HG02981 (cell line): ENCODE results near the gene SULT1A1.
"Not testable (repeated sequence)": the region's sequence is repeated elsewhere in the genome, so short reads cannot be mapped to it uniquely, and the experiment has no call there.

Experiments
- ATAC-seq: cut with Tn5 transposase; IDR thresholded peaks from one replicate; pipeline ENCODE4 v1.9.1; 2021; ENCODE audit warnings: mild to moderate bottlenecking, moderate library complexity; ENCODE audit not compliant: unreplicated experiment

Gene SULT1A1

GRCh38 chr16:28592511-28592910 lies 17.3 kb downstream of the SULT1A1 start:
- ATAC-seq = no peak

DNA sequence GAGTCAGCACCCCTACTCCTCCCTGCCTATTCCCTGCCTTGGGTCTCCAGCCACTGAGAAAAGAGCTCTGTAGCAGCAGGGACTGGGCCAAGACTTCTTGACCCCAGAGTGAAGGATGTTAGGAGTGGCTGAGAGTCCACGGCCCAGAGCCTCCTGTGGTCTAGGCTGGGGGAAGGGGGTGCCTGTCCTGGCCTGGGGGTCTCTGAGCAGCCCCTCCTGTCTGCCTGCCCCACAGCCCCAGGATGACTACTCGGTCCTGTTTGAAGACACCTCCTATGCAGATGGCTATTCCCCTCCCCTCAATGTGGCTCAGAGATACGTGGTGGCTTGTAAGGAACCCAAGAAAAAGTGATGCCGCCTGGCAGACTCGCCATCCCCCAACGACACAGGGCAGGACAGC lies 18.5 kb downstream of the SULT1A1 start:
- no peak for ATAC-seq

GRCh38 chr16:28590384-28591340 lies 19.2 kb downstream of the SULT1A1 start:
- no peak for ATAC-seq

DNA sequence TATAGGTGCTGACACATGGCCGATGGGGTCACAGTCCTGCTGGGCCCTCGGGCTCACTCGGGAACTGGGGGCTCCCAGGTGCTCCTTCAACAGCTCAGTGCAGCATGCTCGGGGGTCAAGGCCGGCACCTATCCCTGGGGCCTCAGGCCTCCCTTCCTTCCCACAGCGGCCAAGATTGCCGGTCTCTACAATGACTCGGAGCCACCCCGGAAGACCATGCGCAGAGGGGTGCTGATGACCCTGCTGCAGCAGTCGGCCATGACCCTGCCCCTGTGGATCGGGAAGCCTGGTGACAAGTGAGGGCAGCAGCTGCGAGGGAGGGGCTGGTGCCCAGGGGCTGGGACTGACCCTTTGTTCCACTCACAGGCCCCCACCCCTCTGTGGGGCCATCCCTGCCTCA lies 19.9 kb downstream of the SULT1A1 start:
- ATAC-seq = no peak

DNA sequence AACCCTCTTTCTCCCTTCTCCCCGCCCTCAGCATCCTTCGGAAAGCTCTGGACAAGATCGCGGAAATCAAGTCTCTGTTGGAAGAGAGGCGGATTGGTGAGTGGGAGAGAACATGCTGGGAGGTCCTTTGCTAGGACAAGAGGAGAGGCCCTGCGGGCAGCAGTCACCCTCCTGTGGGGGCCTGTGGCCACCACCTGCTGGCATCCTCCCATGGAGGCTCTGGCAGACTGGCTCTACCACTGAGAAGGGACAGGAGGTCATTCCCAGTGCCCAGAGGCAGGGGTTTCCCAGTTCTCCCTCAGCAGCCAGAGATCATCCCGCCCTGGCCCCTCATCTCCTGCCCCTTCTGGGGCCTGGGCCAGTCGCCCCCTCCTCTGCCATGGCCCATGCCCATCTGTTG lies 20.8 kb downstream of the SULT1A1 start:
- ATAC-seq = no peak

DNA sequence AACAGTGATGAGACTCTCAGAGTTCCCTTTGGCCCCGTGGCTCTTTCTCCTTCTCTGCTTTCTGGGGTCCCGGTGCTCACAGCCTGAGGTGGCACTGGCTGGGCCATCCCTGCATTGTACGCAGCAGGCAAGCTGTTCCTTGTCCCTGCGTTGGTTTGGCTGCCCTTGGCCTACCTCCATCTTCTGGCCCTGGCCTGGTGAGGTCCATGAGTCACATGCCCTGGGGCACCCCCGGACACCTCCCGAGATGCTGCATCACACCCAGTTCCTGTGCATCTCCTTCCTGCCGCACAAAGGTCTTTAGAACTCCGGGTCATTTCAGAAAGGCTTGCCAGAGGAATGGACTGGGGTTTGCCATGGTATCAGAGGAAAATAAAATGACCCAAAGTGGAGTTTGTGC lies 22.5 kb downstream of the SULT1A1 start:
- ATAC-seq = no peak

- no peak for ATAC-seq
Observed at GRCh38 chr16:28586466-28586865, 23.4 kb downstream of the SULT1A1 start.

- no peak for ATAC-seq
Observed at GRCh38 chr16:28585674-28586073, 24.2 kb downstream of the SULT1A1 start.

DNA sequence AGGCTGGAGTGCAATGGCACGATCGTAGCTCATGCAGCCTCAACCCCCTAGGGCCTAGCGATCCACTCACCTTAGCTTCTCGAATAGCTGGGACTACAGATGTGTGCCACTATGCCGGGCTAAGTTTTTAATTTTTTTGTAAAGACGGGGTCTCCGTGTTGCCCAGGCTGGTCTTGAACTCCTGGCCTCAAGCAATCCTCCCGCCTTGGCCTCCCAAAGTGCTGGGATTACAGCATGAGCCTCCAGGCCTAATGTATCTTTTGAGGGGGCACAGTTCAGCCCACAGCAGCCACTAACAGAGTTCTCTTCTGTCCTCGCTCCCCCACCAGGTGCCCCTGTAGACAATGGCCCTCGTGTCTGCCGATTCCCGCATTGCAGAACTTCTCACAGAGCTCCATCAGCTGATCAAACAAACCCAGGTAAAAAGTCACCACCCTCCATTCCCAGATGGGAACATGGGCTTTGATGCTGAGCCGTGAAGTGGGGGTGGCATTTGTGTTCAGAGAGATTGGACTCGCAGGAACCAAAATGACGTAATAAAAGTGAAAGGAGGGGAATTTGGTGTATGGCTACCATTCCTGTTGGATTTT lies 29.0 kb downstream of the SULT1A1 start:
- no peak for ATAC-seq

DNA sequence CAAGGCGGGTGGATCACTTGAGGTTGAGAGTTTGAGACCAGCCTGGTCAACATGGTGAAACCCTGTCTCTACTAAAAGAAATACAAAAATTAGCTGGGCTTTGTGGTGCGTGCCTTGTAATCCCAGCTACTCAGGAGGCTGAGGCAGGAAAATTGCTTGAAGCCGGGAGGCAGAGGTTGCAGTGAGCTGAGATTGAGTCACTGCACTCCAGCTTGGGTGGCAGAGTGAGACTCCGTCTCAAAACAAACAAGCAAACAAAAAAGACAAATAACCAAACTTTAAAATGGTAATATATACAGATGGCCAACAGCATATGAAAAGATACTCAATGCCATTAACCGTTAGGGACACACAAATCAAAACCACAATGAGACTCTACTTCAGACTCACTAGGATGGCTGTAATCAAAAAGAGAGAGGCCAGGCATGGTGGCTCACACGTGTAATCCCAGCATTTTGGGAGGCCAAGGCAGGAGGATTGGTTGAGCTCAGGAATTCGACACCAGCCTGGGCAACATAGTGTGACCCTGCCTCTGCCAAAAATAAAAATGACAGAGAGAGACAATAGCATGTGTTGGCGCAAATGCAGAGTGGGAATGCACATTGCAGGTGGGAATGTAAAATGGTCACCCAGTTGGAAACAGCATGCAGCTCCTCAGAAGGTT lies 34.3 kb downstream of the SULT1A1 start:
- no peak for ATAC-seq

DNA sequence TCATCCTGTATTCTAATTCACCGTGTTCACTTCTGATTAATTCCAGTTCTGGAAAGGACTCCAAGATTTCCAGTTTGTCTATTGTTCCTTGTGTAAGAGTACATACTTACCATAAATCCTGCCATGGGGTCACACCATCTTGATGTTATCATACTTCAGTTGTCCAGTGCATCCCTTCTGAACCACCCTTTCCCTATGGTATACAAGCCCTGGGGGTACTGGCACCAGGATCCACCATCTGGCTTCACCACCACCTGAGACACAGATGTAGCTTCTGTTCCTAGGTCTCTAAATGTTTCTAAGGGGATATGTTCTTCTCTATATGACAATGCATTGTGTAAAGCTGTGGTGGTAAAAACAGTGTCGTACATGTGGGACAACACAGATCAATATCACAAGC lies 34.9 kb downstream of the SULT1A1 start:
- no peak for ATAC-seq

DNA sequence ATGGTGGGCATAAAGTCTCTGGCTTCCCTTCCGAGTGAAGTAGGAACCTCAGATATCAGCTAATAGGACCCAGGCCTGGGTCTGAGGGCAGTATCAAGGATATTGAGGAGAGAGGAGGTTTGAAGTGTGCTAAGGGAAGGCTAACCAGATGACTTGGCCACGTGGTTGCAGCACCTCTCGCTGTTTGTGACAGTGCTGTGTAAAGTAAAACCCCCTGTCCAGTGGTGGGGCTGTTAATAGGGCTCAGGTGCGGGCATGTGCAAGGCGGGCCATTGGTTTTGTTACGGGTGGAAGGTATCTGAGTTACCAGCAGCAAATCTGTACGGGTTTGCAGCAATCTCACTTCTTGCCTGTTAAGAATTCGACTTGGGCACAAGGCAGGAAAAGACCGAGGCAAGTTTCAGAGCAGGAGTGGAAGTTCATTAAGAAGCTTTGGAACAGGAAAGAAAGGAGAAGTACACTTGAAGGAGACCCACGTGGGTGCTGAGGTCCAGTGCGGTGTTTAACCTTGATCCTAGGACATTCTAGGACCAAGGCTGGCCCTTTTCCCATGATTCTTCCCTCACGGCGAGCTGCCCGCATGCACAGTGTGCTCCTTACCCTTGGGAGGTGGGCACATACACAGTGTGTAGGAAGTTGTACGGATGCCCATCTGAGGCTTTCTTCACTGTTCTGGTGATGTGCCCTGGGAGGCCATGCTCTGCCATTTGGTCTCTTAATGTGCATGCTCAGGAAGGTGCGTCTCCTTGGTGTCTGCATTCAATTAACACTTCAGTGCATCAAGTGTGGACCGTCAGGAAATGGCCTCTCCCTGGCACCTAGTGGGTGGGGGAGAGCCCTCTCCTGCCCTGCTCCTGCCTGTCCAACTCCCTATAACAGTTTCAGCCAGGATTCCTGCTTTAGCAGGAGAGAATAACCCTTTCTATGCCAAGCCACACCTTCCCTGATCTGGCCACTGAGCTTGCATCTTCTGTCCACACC lies 35.8 kb downstream of the SULT1A1 start:
- no peak for ATAC-seq

GRCh38 chr16:28572696-28573510 lies 36.9 kb downstream of the SULT1A1 start:
- ATAC-seq = no peak

DNA sequence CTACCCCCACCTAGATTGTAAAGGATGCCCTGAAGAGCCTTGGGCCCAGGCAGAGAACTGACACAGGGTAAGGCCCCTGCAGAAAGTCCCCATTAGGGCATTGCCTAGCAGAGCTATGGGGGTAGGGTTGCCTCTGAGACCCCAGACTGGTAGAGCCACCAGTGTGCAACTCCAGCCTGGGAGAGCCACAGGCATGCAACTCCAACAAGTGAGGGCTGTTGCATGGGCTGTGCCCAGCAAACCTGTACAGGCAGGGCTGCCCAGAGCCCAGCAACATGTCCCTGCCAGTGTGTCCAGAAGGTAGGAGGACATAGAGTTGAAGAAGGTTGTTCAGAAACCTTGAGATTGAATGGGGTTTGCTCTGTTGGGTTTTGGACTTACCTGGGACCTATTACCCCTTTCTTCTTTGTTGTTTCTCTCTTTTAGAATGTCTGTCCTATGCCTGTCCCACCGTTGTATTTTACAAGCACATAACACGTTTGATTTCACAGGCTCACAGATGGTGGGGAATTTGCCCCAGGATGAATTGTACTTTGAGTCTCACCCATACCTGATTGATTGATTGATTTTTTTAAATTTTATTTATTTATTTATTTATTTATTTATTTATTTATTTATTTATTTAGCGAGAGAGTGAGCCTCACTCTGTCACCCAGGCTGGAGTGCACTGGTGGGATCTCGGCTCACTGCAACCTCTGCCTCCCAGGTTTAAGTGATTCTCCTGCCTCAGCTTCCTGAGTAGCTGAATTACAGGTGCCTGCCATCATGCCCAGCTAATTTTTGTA lies 39.7 kb downstream of the SULT1A1 start:
- ATAC-seq = no peak

- ATAC-seq = no peak
Observed at GRCh38 chr16:28569021-28569420, 40.8 kb downstream of the SULT1A1 start.

GRCh38 chr16:28567292-28567691 lies 42.6 kb downstream of the SULT1A1 start:
- ATAC-seq = no peak

DNA sequence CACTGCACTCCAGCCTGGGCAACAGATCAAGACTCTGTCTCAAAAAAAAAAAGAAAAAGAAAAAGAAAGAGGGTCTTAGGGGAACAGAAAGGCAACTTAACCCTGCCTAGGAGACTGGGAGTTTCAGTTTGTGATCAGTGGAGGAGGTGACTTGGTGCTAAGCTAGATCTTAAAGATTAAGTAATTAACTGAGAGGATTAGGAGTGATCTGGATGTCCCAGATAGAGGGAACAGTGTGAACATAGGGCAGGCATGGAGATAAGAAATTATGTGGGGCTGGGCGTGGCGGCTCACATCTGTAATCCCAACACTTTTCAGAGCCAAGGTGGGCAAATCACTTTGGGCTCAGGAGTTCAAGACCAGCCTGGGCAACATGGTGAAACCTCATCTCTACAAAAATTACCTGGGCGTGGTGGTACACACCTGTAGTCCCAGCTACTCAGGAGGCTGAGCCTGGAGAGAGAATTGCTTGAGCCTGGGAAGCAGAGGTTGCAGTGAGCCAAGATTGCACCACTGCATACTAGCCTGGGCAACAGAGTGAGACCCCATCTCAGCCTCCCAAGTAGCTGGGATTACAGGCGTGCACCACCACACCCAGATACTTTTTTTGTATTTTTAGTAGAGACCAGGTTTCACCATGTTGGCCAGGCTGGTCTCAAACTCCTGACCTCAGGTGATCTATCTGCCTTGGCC lies 43.5 kb downstream of the SULT1A1 start:
- not testable (repeated sequence) for ATAC-seq

- ATAC-seq = no peak
Observed at GRCh38 chr16:28563218-28563617, 46.6 kb downstream of the SULT1A1 start.
